PC-3 (cell line): ENCODE data around the gene ZNF835.

Experiments used
- EZH2 ChIP-seq: fragments of 300-600 bp; sonication (generic); IDR thresholded peaks from one replicate; pipeline ENCODE4 v1.6.1; 2017; ENCODE audit warnings: antibody characterized with exemption, mild to moderate bottlenecking, low read length; ENCODE audit not compliant: unreplicated experiment
- EZH2phosphoT487 ChIP-seq: fragments of 300-600 bp; sonication (generic); IDR thresholded peaks from 2 replicates; pipeline ENCODE4 v1.6.1; 2018; ENCODE audit warnings: mild to moderate bottlenecking, antibody characterized with exemption, low read length, borderline replicate concordance
- TF ChIP-seq, protein P1 (sequence below): fragments of 300-600 bp; sonication (generic); conservative IDR thresholded peaks from 2 replicates; pipeline ENCODE4 v1.5.1; 2017; ENCODE audit warnings: antibody characterized with exemption, low read depth, mild to moderate bottlenecking, low read length

GRCh38 chr19:56622374-56622773 lies 49.2 kb downstream of the ZNF835 start:
- TF ChIP-seq, protein P1, sequence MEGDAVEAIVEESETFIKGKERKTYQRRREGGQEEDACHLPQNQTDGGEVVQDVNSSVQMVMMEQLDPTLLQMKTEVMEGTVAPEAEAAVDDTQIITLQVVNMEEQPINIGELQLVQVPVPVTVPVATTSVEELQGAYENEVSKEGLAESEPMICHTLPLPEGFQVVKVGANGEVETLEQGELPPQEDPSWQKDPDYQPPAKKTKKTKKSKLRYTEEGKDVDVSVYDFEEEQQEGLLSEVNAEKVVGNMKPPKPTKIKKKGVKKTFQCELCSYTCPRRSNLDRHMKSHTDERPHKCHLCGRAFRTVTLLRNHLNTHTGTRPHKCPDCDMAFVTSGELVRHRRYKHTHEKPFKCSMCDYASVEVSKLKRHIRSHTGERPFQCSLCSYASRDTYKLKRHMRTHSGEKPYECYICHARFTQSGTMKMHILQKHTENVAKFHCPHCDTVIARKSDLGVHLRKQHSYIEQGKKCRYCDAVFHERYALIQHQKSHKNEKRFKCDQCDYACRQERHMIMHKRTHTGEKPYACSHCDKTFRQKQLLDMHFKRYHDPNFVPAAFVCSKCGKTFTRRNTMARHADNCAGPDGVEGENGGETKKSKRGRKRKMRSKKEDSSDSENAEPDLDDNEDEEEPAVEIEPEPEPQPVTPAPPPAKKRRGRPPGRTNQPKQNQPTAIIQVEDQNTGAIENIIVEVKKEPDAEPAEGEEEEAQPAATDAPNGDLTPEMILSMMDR, result no peak
- TF ChIP-seq EZH2, result no peak
- TF ChIP-seq EZH2phosphoT487, result no peak
